Measurements from ENCODE around the gene TACC2.
A peak's percentile ranks its signal among the peaks of the same experiment; 100 is the strongest.

The TACC2 gene

DNA sequence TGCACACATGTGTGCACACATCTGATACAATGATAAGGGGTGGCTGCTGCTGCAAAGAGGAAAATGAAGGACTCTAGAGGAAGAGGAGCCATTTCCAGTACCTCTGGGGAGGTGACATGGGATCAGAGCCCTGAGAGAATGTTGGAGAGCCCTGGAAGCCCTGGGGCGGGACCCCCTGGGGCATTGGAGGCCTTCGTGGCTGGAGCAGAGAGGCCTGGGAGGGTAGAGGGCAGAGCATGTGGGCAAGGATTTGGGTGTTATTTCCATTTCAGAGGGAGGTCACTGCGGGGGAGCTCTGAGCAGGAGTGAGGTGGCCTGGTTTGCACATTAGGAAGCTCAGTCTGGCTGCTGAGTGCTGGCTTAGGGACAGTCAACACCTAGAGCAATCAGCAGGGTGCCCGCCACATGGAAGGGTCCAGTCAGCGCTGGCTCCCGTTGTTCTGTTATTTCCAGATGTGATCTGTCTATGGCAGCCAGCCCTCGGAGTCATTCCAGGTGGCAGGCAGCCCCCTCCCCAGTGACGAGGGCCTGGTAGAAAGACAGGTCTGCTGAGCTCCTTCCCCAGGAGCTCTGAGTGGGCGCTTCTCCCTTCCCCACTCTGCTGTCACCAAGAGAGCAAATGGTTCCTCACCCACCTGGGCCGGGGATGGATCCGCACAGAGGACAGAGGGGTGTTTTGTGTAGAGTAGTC is 258.0 kb downstream of the TACC2 start:
- DNase-seq (ENCODE audit: low read depth in 2 of 2): no peak

DNA sequence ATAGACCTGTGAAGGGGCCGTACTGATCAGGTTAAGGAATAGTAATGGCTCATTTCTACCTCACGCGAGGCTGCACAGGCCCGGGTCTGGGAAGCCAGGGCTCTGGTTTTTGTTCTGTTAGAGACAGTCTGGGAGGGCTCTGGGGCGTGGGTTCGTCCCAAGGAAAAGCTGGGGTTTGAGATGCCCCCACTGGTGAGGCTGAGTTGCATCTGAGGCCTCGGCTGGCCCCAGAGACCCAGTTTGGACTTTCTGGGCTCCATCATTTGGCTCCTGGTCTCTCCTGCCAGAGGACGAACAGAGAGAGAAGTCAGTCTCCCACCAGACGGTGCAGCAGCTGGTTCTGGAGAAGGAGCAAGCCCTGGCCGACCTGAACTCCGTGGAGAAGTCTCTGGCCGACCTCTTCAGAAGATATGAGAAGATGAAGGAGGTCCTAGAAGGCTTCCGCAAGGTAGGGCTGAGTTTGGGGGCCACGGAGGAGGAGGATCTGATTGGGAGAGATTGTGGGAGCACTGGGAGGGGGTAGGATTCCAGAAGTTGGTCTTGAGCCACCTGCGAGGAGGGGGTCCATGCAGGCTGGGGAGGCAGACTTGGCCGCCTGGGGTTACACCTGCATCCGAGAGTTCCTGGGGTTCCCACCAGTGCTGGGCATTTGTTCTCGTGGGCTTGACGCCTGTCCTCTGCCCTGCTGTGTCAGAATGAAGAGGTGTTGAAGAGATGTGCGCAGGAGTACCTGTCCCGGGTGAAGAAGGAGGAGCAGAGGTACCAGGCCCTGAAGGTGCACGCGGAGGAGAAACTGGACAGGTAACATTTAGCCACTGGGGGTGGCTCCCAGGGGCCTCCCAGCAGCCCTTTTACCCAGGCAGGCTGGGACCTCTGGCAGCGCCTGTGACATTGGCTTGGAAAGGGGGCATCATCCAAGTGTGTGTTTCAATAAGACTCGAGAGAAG is 259.7 kb downstream of the TACC2 start:
- no peak for DNase-seq (ENCODE audit: low read depth in 2 of 2)

DNA sequence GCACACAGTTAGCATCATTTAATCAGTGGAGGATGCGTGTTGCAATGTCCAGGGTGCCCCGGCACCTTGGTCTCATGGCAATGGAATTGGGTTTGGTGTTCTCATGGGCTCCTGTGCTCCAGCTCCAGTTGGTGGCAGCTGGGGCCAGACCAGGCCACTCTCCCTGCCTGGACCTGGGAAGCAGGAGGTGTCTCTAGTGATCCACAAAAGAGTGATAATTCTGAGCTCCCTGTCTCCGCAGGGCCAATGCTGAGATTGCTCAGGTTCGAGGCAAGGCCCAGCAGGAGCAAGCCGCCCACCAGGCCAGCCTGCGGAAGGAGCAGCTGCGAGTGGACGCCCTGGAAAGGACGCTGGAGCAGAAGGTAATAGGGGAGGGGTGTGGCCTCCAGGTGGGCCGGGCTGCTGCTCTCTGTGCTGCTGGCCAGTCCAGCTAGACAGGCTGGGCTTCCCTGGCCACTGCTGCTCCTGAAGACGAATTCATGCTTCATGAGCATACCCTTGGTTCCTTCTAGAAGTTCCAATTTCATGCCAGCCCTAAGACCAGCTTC is 260.4 kb downstream of the TACC2 start:
- DNase-seq (ENCODE audit: low read depth in 2 of 2): no peak

DNA sequence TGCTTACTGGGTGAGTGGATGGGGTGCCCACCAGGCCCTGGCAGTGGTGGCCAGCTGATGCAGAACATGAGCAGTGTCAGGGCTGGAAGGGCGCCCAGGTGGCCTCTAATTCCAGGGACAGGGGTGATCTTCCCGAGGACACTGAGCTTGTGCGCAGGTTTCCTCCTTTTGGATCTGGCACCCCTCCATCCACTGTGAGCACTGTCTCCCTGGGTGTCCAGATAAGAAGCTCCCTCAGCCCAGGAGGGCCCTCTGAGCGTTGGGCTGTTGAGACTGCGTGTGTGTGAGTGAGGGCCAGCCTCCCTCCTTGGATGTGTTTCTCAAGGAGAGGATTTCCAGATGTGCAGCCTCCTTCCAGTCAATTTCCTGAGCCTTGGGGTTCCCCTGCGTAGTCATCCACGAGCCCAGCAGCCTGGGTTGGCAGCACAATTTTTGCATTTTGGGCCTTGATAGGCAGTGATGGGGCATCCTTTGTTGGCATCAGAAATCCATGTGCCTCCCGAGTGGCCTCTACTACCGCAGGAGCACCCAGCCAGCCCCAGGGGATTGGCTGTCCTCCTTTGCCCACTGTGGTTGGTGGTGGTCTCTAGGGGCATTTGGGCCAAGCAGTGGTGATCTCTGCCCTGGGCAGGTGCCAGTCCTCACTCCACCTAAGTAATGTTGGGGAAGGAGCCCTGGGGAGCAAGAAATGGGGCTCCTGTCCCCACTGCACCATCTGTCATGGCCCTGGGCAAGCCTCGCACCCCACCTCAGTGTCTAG is 261.2 kb downstream of the TACC2 start:
- DNase-seq (ENCODE audit: low read depth in 2 of 2): no peak

DNA sequence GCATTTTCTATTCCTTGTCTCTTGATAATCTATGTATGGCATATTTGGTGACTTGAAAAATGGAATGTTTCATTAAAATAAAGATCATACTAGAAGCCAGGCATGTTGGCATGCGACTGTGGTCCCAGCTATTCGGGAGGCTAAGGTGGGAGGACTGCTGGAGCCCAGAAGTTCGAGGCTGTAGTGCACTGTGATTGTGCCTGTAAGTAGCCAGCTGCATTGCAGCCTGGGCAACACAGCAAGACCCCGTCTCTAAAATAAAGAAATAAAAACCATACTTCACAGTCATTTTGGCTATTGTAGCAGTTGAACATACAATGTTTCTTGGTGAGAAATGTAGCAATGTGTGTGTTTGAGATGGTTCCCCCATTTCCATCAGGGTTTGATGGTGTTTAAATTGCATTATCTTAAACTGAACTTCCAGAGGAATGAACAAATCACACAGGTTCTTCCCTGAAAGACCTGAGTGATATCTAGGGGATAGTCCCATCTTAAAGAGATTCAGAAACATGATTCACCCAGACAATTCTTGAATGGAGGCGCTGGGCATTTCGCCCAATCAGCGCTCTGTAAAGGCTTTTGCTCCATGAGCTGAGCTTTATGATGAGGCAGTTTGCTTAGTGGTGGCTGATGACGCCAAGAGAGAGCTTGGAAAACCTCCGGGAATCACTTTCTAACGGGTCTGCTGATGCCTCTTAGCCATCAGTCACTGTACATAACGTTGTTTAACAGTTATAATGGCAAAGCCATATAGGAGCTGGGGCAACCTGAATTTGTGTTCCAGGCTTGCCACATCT is 262.7 kb downstream of the TACC2 start:
- no peak for DNase-seq (ENCODE audit: low read depth in 2 of 2)

DNA sequence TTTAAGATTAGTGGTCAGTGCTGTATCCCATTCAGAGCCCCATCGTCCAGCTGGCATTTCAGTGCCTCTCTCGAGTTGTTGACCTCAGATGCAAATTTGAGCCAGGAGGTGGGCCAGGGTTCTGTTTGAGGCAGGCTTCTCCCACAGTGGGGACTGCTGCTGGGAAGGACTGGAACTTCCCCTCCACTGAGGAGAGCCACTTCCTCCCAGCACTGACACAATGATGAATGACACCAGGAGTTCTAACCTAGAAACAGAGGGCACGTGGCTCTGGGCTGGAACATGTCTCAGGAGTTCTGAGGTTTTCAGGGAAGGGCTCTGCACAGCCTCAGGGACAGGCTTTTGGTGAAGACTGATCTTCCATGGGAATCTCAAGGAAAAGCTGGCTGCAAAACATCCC is 263.8 kb downstream of the TACC2 start:
- DNase-seq (ENCODE audit: low read depth in 2 of 2): no peak

DNA sequence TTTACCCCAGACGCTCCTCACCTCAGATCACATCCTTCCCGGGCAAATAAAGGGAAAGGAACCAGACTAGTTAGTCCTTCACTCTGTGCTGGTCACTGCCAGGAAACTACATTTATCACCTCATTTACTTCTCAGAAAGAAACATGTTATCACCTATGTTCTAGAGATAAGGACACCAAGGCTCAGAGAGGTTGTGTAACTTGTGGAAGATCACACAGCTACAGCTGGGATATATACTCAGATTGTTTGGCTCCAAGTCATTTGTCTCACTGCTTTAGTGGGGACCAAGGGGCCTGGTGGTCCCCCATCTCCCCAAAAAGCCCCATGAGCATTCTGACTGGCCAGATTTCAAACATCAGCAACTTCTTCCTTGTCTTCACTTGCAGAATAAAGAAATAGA is 264.6 kb downstream of the TACC2 start:
- DNase-seq (ENCODE audit: low read depth in 2 of 2): no peak

DNA sequence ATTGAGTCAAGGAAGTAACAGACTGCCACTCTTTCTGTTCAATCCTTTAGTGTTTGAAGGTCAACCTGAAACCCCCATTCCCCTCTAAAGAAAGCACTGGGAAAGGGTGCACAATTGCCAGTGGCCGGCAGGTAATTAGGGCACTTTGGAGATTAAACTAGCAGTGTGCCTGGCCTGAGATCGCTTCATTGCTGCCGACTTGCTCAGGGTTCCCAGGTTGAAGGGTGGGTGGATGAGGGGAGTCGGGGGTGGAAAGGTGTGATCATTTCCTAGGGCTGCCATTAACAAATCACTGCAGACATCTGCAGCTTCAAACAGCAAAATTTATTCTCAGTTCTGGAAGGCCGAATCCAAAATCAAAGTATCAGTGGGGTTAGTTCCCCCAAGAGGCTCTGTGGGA is 265.9 kb downstream of the TACC2 start:
- DNase-seq (ENCODE audit: low read depth in 2 of 2): no peak

DNA sequence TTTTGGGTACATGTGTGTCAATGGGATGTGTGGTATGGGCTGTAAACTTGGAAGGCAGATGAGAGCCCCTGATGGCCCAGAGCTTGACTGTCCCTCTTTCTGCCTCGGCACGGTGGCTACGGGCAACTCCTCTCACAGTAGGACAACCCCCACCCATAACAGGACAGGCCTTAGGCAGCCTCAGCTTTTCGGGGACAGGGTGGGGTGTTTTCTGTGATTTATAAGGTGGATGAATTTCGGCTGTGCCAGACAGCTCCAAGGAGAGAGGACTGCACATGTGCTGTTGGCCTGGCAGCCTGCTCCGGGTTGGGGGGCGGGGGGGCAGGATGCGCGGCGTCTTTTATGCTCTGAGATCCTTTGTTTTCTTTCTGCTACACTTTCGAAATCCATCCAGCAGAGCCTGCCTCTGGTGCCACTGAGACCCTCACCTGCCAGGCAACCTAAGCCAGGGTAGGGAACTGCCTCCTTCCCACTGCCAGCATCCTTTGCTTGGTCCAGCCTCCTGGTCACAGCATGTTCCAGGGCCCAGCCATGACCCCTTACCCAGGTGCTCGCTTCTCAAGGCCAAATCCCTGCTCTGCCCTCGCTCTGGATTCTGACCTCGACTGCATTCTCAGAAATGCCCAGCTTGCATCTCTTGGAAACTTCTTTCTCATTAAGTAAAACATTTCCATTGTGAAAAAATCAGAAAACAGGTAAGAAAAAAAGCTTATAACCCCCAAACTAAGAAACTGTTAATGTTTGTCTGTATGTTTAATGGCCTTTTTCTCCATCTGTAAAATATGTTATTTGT is 266.7 kb downstream of the TACC2 start:
- no peak for DNase-seq (ENCODE audit: low read depth in 2 of 2)

DNA sequence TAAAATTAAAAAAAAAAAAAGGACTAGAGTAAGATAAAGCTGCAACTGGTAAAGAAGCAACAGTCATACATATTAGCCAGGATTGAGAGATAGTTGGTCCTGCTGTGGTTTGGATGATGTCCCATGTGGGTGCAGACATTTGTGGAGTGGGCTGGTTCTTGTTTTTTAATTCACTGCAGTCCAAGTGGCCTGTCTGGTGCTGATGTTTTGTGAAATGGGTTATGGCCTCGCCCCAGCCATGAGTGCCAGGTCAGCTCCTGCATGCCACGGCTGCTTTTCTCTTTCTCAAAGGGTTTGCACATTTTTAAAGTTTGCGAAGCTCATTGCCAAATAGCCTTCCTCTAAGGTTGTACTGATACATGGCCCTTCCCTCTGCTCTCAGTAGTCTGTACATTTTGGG is 268.1 kb downstream of the TACC2 start:
- no peak for DNase-seq (ENCODE audit: low read depth in 2 of 2)

DNA sequence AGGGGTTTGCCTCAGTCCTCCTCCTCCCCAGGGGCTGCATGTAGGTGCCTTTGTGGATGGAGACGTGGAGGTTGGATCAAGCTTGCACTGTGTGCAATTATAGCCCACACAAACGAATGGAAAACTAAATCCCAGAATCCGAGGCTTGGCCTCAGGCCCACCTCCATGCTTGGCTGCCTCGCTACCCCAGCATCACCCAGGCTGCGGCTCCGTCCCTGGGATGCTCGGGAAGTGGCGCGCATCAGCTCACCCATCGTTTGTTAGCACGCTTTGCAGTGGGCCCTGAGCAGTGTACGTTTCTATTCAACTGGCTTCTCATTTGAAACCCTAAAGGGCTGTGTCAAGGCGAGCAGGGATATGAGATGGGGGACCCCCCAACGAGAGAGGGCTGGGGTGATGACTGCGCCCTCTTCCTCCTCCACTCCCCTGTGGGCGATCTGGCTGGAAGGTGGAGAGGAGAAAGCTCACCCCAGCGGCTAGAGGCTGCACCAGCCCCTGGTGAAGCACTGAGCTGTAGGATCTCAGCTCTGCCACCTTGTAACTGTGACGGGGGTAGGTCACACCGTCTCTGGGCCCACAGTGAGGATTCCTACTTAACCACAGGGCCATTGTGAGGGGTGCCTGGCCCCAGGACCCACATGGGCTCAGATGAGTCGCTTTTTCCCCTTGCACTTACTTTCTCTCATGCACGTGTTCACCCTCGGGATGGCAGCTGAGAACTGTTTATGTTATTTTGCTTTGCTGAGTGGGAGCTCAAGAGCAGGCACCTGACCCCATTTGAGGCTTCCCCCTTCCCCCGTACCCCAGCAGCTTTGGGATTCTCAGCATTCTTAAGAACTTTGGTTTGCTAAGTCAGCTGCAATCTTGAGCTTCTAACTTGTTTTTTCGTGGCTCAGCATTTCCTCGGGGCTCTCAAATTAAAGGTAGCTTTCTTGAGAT is 269.4 kb downstream of the TACC2 start:
- no peak for DNase-seq (ENCODE audit: low read depth in 2 of 2)

DNA sequence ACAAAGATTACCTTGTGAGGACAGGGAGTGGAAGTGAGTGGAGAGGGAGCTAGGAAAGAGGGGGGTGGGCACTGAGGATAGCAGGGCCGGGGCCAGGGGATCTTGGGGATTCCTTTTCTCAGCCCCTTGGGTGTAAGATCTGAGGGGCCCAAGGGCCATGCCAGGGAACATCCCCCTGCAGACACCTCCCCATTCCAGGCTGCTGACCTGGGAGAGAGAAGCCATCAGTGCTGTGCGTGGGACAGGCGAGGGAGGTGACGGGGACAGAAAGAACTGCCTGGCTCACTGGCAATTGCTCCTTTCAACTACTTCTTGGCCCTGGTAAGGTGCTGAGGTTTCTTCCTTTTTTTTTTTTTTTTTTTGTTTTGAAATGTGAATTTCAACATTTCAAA is 270.1 kb downstream of the TACC2 start:
- no peak for DNase-seq (ENCODE audit: low read depth in 2 of 2)

DNA sequence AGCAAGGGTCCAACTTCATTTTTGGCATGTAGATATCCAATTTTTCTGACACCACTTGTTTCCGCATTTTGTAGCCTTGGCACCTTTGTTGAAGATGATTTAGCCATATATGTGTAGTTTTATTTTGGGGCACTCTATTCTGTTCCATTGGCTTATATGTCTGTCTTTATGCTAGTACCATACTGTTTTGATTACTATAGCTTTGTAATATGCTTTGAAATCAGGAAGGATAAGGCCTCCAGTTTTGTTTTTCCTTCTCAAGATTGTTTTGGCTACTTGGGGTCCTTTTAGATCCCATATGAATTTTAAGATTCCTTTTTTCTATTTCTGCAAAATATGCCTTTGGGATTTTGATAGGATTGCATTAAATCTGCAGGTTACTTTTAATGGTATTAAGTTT is 272.6 kb downstream of the TACC2 start:
- no peak for DNase-seq (ENCODE audit: low read depth in 2 of 2)

DNA sequence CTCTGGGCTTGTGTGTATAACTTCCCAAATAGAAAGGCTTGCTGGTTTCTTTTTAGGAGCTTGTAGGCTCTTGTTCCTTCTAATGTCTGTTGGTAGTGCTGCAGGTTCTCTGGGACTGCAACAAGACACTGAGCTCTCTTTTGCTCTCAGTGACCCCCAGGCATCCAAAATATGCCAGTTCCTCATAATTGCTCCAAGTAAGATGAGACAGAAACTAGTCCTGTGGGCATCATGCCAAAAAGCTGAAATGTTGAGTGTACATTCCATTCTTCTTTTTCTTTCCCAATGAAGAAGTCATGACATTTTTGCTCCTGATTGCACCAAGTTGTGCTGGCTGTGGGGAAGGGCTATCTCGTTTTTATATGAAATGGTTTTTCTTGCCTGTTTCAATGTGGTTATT is 275.0 kb downstream of the TACC2 start:
- no peak for DNase-seq (ENCODE audit: low read depth in 2 of 2)

DNA sequence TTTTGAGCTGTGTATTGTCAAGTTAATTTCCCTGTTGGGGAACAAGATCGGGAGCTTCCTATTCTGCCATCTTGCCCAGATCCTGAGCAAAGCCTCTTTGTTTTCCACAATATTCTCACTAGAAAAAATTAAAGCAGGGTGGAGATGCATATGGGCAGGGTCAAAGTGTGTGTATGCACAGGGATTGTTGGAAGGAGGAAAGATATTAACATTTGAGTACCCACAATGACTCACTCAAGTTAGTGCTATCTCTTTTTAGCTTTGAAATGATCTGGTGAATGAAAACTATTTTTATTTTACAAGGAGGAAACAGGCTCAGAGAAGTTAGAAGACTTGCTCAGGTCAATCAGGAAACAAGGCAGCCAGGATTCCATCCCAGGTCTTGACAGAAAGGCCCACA is 275.5 kb downstream of the TACC2 start:
- no peak for DNase-seq (ENCODE audit: low read depth in 2 of 2)

DNA sequence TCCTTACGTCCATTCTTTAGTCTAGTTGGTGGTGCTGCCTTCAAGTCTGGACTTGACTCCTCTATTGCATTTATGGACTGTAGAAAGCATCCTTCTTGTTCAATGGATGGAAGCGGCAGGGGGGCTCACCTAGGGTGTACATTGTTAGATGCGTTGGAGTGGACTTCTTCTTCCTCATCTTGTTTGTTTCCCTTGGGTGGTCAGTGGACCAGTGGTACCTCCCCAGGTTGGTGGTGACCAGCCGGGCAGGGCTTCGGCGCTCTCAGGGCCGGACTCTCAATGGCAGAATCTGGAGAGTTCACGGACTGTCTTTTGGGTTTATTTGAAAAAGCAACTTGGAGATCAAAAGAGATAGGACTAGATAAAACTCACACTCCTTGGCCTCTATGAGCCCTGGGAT is 276.0 kb downstream of the TACC2 start:
- DNase-seq (ENCODE audit: low read depth in 2 of 2): no peak

DNA sequence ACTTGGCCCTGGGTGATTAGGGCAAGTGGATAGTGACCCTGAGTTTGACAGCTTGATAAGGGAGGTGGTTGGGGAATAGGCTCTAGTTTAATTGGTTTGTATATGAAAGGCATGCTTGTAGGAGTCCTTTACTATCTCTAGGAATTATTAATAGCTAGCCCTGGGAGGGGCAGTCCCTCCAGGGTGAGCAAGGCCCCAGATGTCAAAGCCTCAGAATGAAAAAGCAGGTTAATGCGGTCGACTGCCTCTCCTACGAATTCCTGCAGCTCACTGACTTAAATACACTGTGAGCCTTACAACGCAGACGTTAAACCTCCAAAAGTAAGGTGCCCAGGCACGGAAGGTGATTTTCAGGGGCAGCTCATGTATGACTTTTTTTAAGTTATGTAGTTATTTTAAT is 276.9 kb downstream of the TACC2 start:
- no peak for DNase-seq (ENCODE audit: low read depth in 2 of 2)

DNA sequence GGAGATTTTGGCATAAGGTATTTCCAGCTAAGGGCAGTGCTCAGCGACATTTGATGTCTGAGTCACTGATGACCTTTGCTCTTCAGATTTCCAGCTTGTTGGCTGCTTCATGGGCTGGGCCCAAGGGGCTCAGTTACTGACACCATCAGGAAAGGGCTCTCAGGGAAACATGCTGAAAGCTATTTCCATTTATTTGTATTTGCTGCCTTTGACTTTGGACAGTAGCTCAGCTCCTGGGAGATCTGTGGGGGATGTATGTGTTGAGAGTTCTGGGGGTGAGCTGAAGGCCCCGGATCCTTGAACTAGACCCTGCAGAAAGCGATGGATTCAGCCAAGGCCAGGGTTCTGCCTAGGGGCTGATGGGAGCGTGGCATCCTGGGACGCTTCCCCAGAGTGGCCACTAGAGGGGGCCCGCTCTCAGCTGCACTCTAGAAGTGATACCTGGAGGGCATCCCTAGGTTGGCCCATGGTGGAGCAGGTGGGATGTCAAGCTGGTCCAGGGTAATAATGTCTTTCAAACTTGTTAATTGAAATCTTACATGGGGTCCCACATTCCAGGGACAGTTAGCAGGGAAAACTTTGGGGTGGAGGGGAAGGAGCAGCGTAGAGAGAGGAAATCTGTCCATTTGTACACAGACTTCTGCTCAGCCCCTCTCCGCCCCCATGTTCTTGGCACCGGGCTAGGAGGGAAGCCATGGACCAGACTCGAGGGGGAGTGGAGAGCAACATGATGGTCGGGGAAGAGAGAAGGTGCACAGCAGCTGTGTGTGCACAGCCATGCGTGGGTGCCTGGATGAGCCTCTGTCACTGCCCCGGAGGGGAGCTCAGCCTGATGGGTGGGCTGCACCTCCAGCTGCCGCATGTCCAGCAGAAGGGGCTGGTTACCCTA is 279.1 kb downstream of the TACC2 start:
- peak; percentile 23 to 40 for DNase-seq (ENCODE audit: low read depth in 2 of 2)

All from stimulated activated CD8-positive, alpha-beta memory T cell treated with anti-CD3 and anti-CD28 coated beads, Interleukin-2, amount 100 ng/mL, for 48 hours (primary cell).